Measurements from ENCODE around the gene PUM1.
"Not testable (repeated sequence)": the region's sequence is repeated elsewhere in the genome, so short reads cannot be mapped to it uniquely, and the experiment has no call there.

Gene PUM1

GRCh38 chr1:30998887-30999286, 66.6 kb downstream of the PUM1 start:
- intact Hi-C loops (cut with DNase I) = no loop called here
- DNase-seq = no peak

GRCh38 chr1:30998171-30998570, 67.3 kb downstream of the PUM1 start:
- DNase-seq = no peak
- intact Hi-C loops (cut with DNase I) = no loop called here

- DNase-seq = no peak
- intact Hi-C loops (cut with DNase I) = no loop called here
Observed at GRCh38 chr1:30997463-30998057, 68.0 kb downstream of the PUM1 start.

- intact Hi-C loops (cut with DNase I) = no loop called here
- no peak for DNase-seq
Observed at GRCh38 chr1:30995990-30996612, 69.4 kb downstream of the PUM1 start.

GRCh38 chr1:30991862-30992606, 73.5 kb downstream of the PUM1 start:
- no peak for DNase-seq
- intact Hi-C loops (cut with DNase I) = no loop called here

GRCh38 chr1:30990591-30990990, 74.9 kb downstream of the PUM1 start:
- no peak for DNase-seq
- intact Hi-C loops (cut with DNase I) = no loop called here

GRCh38 chr1:30988045-30988444, 77.5 kb downstream of the PUM1 start:
- DNase-seq = no peak
- intact Hi-C loops (cut with DNase I) = loop anchor here (10.0 kb wide), 1 partner anchor 77 kb away; the partner anchor contains the start of gene PUM1

GRCh38 chr1:30986755-30987154, 78.8 kb downstream of the PUM1 start:
- intact Hi-C loops (cut with DNase I) = loop anchor here (10.0 kb wide), 1 partner anchor 78 kb away; the partner anchor contains the start of gene PUM1

GRCh38 chr1:30984991-30985503, 80.5 kb downstream of the PUM1 start:
- intact Hi-C loops (cut with DNase I) = loop anchor here (10.0 kb wide), 1 partner anchor 80 kb away; the partner anchor contains the start of gene PUM1

More at GRCh38 chr1:30986755-30987154, 78.8 kb downstream of the PUM1 start:
- no peak for DNase-seq

GRCh38 chr1:30984165-30984889, 81.2 kb downstream of the PUM1 start:
- intact Hi-C loops (cut with DNase I) = loop anchor here (10.0 kb wide), 1 partner anchor 80 kb away; the partner anchor contains the start of gene PUM1
- no peak for DNase-seq

More at GRCh38 chr1:30984991-30985503, 80.5 kb downstream of the PUM1 start:
- no peak for DNase-seq

- DNase-seq = no peak
- intact Hi-C loops (cut with DNase I) = loop anchor here (10.0 kb wide), 1 partner anchor 82 kb away; the partner anchor contains the start of gene PUM1
Observed at GRCh38 chr1:30982937-30983336, 82.6 kb downstream of the PUM1 start.

- DNase-seq = no peak
Observed at GRCh38 chr1:30982431-30982830, 83.1 kb downstream of the PUM1 start.

GRCh38 chr1:30981172-30981571, 84.3 kb downstream of the PUM1 start:
- no peak for DNase-seq
- intact Hi-C loops (cut with DNase I) = loop anchor here (10.0 kb wide), 1 partner anchor 84 kb away; the partner anchor contains the start of gene PUM1

More at GRCh38 chr1:30982431-30982830, 83.1 kb downstream of the PUM1 start:
- intact Hi-C loops (cut with DNase I) = loop anchor here (10.0 kb wide), 1 partner anchor 82 kb away; the partner anchor contains the start of gene PUM1

- intact Hi-C loops (cut with DNase I) = no loop called here
- no peak for DNase-seq
Observed at GRCh38 chr1:30977511-30977910, 88.0 kb downstream of the PUM1 start.

GRCh38 chr1:30977105-30977504, 88.4 kb downstream of the PUM1 start:
- intact Hi-C loops (cut with DNase I) = no loop called here
- no peak for DNase-seq

- intact Hi-C loops (cut with DNase I) = no loop called here
- no peak for DNase-seq
Observed at GRCh38 chr1:30976143-30976542, 89.4 kb downstream of the PUM1 start.

- no peak for DNase-seq
- intact Hi-C loops (cut with DNase I) = no loop called here
Observed at GRCh38 chr1:30975217-30975616, 90.3 kb downstream of the PUM1 start.

- no peak for DNase-seq
- intact Hi-C loops (cut with DNase I) = no loop called here
Observed at GRCh38 chr1:30974536-30974935, 91.0 kb downstream of the PUM1 start.

- DNase-seq; intact Hi-C loops (cut with DNase I): not testable (repeated sequence)
Observed at GRCh38 chr1:30972349-30972748, 93.2 kb downstream of the PUM1 start.

- DNase-seq = no peak
- intact Hi-C loops (cut with DNase I) = no loop called here
Observed at GRCh38 chr1:30971496-30971895, 94.0 kb downstream of the PUM1 start.
